Adrenal gland (tissue), 12 donors: ENCODE results near the gene IL20. TPM values are rescaled to one million over a fixed set of nuclear protein-coding genes. Genes with fewer than 3 reads are reported as not detected.

Experiments used
- DNase-seq, 7 donors: peaks; one replicate each; pipeline ENCODE4 v3.0.0-alpha.2; 2019 to 2020
- H3K27ac ChIP-seq, 5 donors: fragments of 200-600 bp; sonication (generic) in 4 of 5; 1 replicate in 3 of 5; 2 replicates in 2 of 5; pipeline versions ENCODE4 v1.5.1 to v1.8.0; 2016 to 2020; ENCODE audit warnings: mild to moderate bottlenecking in 1 of 5
- H3K27me3 ChIP-seq: fragments of 200-600 bp; 2 replicates; pipeline ENCODE4 v1.8.0; 2021
- H3K36me3 ChIP-seq, 2 donors: fragments of 200-600 bp; replicated peaks in 1 of 2; 1 replicate in 1 of 2; 2 replicates in 1 of 2; pipeline versions ENCODE4 v1.5.1 to v1.8.0; 2018 to 2022
- H3K4me1 ChIP-seq, 2 donors: fragments of 200-600 bp; replicated peaks in 1 of 2; 1 replicate in 1 of 2; 2 replicates in 1 of 2; pipeline versions ENCODE4 v1.5.1 to v1.8.0; 2018 to 2021
- H3K4me3 ChIP-seq, 4 donors: fragments of 200-600 bp; sonication (generic) in 3 of 4; one replicate each; pipeline ENCODE4 v1.5.1; 2016 to 2018
- H3K9me3 ChIP-seq, 3 donors: fragments of 200-600 bp; sonication (generic) in 1 of 3; replicated peaks in 1 of 3; 1 replicate in 2 of 3; 2 replicates in 1 of 3; pipeline versions ENCODE4 v1.5.1 to v1.8.0; 2016 to 2021
- CTCF ChIP-seq, 6 experiments: fragments of 450-650 bp in 4 of 6; fragments of 200-600 bp in 2 of 6; sonication (generic) in 1 of 6; IDR thresholded peaks; 1 replicate in 5 of 6; 2 replicates in 1 of 6; pipeline versions ENCODE4 v1.5.1 to v1.8.0; 2016 to 2021; ENCODE audit warnings: antibody characterized with exemption in 6 of 6, mild to moderate bottlenecking in 2 of 6, moderate library complexity in 1 of 6
- POLR2A ChIP-seq, 2 donors: fragments of 450-650 bp; IDR thresholded peaks; one replicate each; pipeline ENCODE4 v1.6.1; 2017; ENCODE audit warnings: antibody characterized with exemption in 2 of 2, mild to moderate bottlenecking in 2 of 2, moderate library complexity in 1 of 2
- WGBS, 4 donors: extraction: QIAGEN DNeasy Blood & Tissue Kit in 2 of 4; methylation state at CpG; one replicate each; pipeline versions ENCODE4 v1.1.5 to v1.1.7; 2013 to 2017; 5-methylcytosine and 5-hydroxymethylcytosine counted together
- intact Hi-C, 2 donors: fragments of 100-400 bp; cut with DNase I; formaldehyde crosslinking; loops; one replicate each; pipeline versions ENCODE4 v1.14.1 to v1.15.0; 2022 to 2023
- polyA plus RNA-seq, 3 donors: library from polyadenylated mRNA; stranded (reverse); fragments of 200-250 nt in 2 of 3; fragments of 350-450 nt in 1 of 3; fragmentation: Illumina TruSeq in 1 of 3; extraction: RNeasy Lipid Tissue Mini Kit (QIAGEN cat#74804) in 1 of 3; gene quantifications; one replicate each; pipeline ENCODE4 v1.2.3, GENCODE V29; 2013 to 2014
- total RNA-seq, 9 donors: library from RNA; depleted of rRNA in 4 of 9; stranded (reverse); fragments of >200 nt in 4 of 9; fragments of 120-200 nt in 1 of 9; fragmentation: NEBNext Ultra II Directional in 1 of 9; extraction: Animal tissue kit (Norgen Biotek cat#: 25700) in 1 of 9; gene quantifications; one replicate each; pipeline versions ENCODE4 v1.1.0 to v1.2.4, GENCODE V29; 2013 to 2023
- donor health status: healthy with polysubstance abuse.
- donor health status: Bipolar disorder and iron deficiency.
- donor health status: DM: yes; HTN: yes; CAD: no.
- donor health status: DM: no; HTN: no; CAD: no.
- donor health status: DM: no; HTN: no; CAD: no.
- donor health status: DM: yes; HTN: yes; CAD: no.

Gene IL20
- total and polyA plus RNA-seq, 12 donors, result 0.13 to 0.53 (median 0.41) TPM; not detected in 9

GRCh38 chr1:206904423-206905142 is 39.2 kb downstream of the IL20 start:
- TF ChIP-seq CTCF (IDR thresholded peaks at IDR 0.05) (no peak), POLR2A (IDR thresholded peaks at IDR 0.05) (no peak)
- H3K36me3 ChIP-seq, result no peaks in the 10 kb centered on the region
- intact Hi-C loops, result loop anchor here in 1 of 2 donors (10.0 kb wide), 1 partner anchor 170 kb away; no protein-coding TSS in a partner anchor
- DNase-seq, result no peak
- no peak overlapping the region for H3K4me3 ChIP-seq
- WGBS, 4 donors, result 76 to 81% (median 80%) methylated on average over 10 of the region's 10 CpGs
- H3K27ac ChIP-seq, result no peak overlapping the region
- H3K27me3 ChIP-seq, result peaks cover 3% of the 10 kb centered on the region
- peaks cover 6 to 9% of the 10 kb centered on the region in 2 donors for H3K4me1 ChIP-seq
- no peaks in the 10 kb centered on the region for H3K9me3 ChIP-seq

DNA sequence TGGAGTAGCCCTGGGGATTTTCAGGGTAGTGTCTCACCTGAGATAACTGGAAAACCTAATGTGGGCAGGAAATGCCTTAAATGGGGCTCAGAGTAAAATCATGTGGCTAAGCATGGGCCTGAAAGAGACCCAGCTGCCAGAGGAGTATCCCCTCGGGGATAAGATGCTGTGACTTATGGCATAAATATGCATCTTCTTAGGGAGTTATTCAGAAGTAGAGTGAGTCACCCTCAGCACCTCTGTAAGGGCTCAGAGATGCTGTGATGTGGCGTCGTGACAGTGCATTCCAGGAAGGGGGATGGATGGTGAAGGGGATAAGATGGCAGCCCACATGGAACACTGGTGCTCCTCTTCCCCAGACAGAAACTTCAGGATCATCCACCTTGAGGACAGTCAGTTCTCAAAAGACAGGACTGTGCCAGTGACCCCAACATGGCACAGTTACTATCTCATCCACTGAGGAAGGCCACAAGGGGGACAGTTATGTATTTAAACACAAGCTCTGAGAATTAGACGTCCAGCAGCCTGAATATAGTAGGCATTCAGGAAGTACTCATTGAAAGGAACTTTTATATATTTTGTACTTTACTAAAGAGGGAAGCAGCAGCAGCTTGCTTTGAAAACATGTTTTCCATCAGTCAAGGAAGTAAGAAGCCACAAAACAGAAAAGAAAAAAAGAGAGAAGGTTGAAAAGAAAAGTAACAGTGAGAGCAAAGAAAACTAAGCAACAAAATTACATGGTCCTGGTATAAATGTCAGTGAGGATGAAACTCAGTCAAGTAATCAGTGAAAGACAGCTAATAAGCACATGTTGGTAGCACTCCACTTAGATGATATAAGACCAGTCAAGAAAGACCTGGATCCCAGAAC is 40.1 kb downstream of the IL20 start:
- no peak for DNase-seq
- WGBS, 4 donors, result 70 to 76% (median 75%) methylated on average over 4 of the region's 4 CpGs
- TF ChIP-seq CTCF (IDR thresholded peaks at IDR 0.05) (no peak), POLR2A (IDR thresholded peaks at IDR 0.05) (no peak)
- no peaks in the 10 kb centered on the region for H3K9me3 ChIP-seq
- H3K36me3 ChIP-seq, result no peaks in the 10 kb centered on the region
- H3K4me3 ChIP-seq, result no peak overlapping the region
- intact Hi-C loops, result loop anchor here in 1 of 2 donors (10.0 kb wide), 1 partner anchor 171 kb away; no protein-coding TSS in a partner anchor
- peaks cover 3% of the 10 kb centered on the region for H3K27me3 ChIP-seq
- H3K27ac ChIP-seq, result no peak overlapping the region
- H3K4me1 ChIP-seq, result peaks cover 9 to 15% of the 10 kb centered on the region in 2 donors

GRCh38 chr1:206907304-206907991 is 42.0 kb downstream of the IL20 start:
- Histone ChIP-seq H3K27ac (no peak overlapping the region), H3K9me3 (no peaks in the 10 kb centered on the region), H3K36me3 (no peaks in the 10 kb centered on the region), H3K4me3 (no peak overlapping the region), H3K4me1 (peaks cover 9 to 15% of the 10 kb centered on the region in 2 donors), H3K27me3 (peaks cover 3% of the 10 kb centered on the region)
- WGBS, 4 donors, result 75 to 84% (median 78%) methylated on average over 14 to 23 of the region's 23 CpGs
- TF ChIP-seq CTCF (IDR thresholded peaks at IDR 0.05) (peak in 1 of 6 experiments; percentile 33), POLR2A (IDR thresholded peaks at IDR 0.05) (no peak)
- intact Hi-C loops, result loop anchor here in 1 of 2 donors (10.0 kb wide), 1 partner anchor 173 kb away; no protein-coding TSS in a partner anchor
- peak in 4 of 7 donors; percentile 37 to 61 (median 53) for DNase-seq
